GM11168 (cell line): ENCODE measurements around the gene ATP5MG.
"Not testable (repeated sequence)": the region's sequence is repeated elsewhere in the genome, so short reads cannot be mapped to it uniquely, and the experiment has no call there.

ENCODE experiments used
- in situ Hi-C: fragments of 300-500 bp; cut with MboI; formaldehyde crosslinking; loops from one replicate; pipeline ENCODE4 v1.12.0; 2022; ENCODE audit warnings: low sequenced_read_pairs; ENCODE audit not compliant: unreplicated experiment

Gene ATP5MG

GRCh38 chr11:118402594-118402993, 1.2 kb downstream of the ATP5MG start:
- in situ Hi-C loops = not testable (repeated sequence)

GRCh38 chr11:118406599-118407166, 5.3 kb downstream of the ATP5MG start:
- in situ Hi-C loops = no loop called here

DNA sequence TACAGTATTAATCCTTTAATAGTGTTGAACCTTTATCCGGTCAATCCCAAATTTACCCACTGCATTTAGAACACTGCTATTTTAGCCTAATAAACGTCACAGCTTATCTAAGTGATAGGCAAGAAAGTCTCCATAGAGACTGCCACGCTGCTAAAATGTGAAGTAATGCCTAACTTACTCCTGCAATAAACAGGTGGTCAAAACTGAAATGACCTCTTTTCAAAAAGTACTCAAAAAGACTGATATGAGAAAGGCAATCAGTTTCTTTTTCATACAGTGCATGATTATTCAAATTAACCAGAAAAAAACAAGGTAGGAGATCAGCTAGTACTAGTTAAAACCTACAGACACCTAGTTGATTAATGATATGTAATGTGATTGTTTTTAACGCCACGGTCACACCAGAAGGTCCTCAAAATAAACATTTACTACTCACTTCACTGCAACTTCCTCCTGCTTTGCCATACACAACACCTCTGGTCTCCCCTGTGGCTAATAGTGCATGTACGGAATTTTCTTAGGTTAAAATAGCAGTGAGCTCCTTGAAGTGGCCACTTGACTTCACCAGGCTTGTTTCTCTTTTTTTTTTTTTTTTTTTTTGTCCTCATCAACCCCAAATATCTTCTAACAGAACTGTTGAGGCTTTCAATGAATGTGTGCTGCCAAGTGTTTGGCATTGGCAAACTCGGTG, 8.8 kb downstream of the ATP5MG start:
- in situ Hi-C loops = no loop called here

DNA sequence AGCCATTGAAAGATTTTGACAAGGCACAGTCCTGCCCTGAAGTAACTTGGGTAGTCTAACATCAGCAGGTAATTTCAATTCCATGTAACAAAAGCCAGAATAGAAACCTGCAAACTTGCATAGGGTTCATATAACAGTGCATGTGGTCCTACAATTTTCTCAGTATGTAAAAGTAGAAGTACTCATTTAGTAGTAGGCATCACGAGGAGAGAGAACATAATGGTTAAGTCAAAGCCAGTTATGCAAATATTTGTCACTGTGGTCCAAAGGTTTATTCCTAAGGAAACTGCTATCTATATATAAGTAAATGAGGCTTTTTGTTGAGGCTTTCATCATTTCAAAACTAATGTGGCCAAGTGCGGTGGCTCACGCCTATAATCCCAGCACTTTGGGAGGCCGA, 10.1 kb downstream of the ATP5MG start:
- in situ Hi-C loops = no loop called here

GRCh38 chr11:118412921-118413320, 11.5 kb downstream of the ATP5MG start:
- in situ Hi-C loops = no loop called here

DNA sequence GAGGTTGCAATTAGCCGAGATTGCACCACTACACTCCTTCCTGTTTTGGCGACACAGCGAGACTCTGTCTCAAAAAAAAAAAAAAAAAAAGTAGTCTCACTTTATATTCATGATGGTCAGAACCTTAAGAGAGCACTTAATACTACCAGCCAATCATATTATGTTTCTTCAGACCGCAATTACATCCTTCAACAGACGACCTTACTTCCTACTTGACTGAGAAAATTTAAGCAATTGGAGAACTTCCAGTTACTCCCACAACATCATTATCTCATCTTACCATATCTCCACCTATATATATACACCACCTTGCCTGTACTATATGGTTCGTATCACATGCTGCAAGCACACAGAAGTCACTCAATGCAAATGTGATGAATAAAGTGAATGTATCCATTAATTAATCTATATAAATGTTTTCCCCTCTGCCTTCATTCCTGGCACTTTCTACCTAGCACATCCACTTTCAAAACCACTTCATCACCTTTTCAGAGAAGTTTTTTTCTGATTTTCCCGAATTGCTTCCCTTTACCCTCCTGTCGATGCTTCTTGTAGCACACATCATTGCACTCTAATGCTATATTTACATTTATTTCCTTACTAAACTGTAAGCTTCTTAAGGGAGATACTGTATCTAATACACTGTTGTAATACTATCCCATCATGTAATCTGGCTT, 13.8 kb downstream of the ATP5MG start:
- in situ Hi-C loops = no loop called here

GRCh38 chr11:118415739-118416068, 14.3 kb downstream of the ATP5MG start:
- in situ Hi-C loops = no loop called here

GRCh38 chr11:118416900-118417299, 15.5 kb downstream of the ATP5MG start:
- in situ Hi-C loops = not testable (repeated sequence)

DNA sequence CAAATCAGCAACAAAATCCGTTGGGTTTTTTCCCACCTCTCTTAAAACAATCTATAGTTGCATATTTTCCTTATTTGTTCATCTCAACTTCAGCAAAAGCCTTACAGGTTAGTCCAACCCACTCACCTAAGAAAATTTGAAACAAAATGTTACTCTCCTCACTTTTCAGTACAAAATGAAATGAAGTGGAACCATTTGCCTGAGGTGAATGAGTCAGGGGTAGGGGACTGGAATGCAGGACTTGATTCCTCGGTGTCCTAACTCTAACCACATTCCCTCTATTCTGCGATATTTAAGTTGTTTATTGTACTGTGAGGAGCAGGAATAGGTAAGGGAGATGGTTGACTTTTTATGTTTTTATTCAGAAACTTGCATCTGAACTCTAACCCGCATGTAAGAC, 16.4 kb downstream of the ATP5MG start:
- in situ Hi-C loops = no loop called here

GRCh38 chr11:118418766-118419165, 17.4 kb downstream of the ATP5MG start:
- in situ Hi-C loops = no loop called here

GRCh38 chr11:118427707-118428106, 26.3 kb downstream of the ATP5MG start:
- in situ Hi-C loops = no loop called here

GRCh38 chr11:118430956-118431355, 29.6 kb downstream of the ATP5MG start:
- in situ Hi-C loops = no loop called here

GRCh38 chr11:118434123-118434552, 32.7 kb downstream of the ATP5MG start:
- in situ Hi-C loops = no loop called here

DNA sequence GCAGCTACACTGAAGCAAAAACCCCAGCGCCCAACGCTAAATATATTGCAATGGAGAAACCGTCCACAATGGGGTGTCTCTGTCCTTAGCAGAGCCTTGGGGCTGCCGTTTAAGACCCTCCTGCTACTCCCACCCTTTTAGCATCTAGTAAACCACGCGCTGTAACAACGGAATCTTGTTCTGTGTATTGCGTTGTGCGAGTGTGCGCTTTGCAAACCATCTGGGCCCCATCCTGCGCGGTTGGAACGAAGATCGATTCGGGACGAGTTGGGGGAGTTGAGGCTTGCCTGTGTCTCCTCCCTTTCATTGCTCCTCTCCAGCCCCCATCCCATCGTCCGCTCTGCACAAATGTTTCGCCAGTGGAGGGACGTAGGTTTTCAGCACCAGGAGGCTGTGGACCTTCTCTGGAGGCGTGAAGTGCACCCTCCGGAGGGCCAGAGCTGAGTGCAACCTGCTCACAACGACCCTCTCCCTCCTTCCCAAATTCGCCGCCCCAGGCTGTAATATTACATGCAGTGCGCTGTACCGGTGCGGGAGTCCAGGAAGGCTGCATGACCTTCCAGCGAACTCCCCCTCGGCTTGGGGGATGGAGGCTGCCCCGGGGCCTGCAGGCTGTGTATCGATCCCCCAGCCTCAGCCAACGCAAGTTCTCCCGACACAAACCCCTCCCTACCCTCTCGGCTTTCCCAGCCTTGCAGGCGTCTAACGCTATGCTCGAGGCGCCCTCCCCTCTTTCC, 33.3 kb downstream of the ATP5MG start:
- in situ Hi-C loops = no loop called here

GRCh38 chr11:118435290-118435892, 34.0 kb downstream of the ATP5MG start:
- in situ Hi-C loops = no loop called here

DNA sequence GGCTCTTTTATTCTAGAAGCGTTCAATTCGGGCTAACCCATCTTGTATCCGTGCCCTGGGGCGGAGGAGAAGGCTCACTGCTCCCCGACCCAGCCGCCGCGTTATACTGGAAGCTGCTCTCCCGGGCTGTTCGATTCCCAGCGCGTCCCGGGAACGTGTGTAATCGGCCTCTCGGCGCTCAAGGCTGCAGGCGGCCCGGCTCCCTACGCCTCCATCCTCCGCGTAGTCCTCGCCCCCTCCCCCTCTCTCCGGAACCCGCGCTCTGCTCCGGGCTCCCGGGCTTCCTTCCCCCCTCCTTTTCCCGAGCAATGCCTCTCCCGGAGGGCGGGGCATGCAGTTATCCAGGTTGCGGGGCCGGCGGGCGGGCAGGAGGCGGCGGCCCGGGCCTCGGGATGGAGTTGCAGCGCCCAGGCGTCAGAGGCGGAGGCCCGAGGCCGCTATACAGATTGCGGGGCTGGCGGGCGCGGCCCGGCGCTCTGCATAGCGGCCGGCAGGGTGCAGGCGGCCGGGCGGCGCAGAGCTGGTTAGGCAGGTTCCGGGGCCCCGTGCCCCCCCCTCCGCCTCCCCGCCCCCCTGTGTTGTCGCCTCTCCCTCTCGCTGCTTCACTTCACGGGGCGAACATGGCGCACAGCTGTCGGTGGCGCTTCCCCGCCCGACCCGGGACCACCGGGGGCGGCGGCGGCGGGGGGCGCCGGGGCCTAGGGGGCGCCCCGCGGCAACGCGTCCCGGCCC, 34.7 kb downstream of the ATP5MG start, which contains the start of gene KMT2A:
Gene KMT2A, plus strand, starts transcription at position 600 of the 732 bp plus-strand sequence. Its CDS starts 21 bp downstream, at position 621.
- in situ Hi-C loops = no loop called here

- in situ Hi-C loops = no loop called here
Measured at GRCh38 chr11:118436639-118437207, 35.3 kb downstream of the ATP5MG start.

DNA sequence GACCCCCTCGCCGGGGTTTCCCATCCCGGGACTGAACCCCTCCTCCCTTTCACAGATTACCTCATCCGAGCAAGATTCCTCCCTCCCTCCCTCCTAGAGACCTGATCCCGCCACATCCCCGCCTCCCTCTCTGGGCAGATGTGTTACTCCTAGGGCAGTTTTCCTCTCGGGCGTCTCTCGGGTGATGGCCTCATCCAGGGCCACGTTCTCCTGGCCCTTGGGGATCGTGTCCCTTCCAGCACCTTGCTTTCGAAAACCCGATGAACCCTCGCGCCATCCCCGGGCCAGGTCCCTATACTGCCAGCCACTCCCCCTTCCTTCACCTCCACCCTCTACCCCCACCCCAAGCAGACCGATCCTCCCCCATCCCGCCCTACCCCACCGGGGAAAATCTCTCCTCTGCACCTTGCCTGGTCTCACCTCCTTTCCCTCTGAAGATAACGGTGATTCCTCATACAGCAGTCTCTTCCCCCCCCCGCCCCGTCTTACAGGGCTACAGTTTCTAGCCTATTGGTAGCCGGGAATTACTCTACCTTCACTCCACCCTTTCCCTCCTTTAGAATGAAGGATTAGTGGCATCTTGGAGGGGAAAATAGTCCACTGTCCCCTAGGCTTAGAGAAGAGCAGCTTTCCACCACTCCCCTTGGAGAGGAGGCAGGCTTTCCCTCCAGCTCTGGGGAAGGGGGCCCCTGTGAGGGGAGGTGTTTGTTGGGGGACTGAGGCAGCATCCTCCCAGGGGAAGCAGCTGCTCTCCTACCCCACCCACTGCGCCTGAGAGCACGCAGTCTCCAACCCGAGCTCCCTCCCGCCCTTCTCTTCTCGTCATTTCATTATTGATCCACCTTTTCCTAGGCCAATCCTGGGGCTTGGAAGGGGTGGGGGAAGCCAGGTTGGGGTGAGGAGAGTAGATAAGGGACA, 36.1 kb downstream of the ATP5MG start:
- in situ Hi-C loops = no loop called here
